GM12801 (cell line): ENCODE measurements around the gene FSHR.

Experiments
- CTCF ChIP-seq: IDR thresholded peaks from one replicate; pipeline ENCODE4 v1.5.1; 2011; ENCODE audit warnings: control low read depth; ENCODE audit not compliant: insufficient read length; ENCODE audit errors: extremely low read depth

The FSHR gene

GRCh38 chr2:49177194-49177593, 22.9 kb upstream of the FSHR start:
- TF ChIP-seq CTCF: no peak

GRCh38 chr2:49175831-49176230, 21.5 kb upstream of the FSHR start:
- no peak for TF ChIP-seq CTCF

GRCh38 chr2:49174750-49175149, 20.4 kb upstream of the FSHR start:
- no peak for TF ChIP-seq CTCF

GRCh38 chr2:49167131-49167530, 12.8 kb upstream of the FSHR start:
- TF ChIP-seq CTCF: no peak

GRCh38 chr2:49165662-49166061, 11.3 kb upstream of the FSHR start:
- TF ChIP-seq CTCF: no peak

GRCh38 chr2:49164729-49165128, 10.4 kb upstream of the FSHR start:
- no peak for TF ChIP-seq CTCF

GRCh38 chr2:49162151-49162550, 7.8 kb upstream of the FSHR start:
- no peak for TF ChIP-seq CTCF

- TF ChIP-seq CTCF: no peak
Measured at GRCh38 chr2:49154891-49155290, 576 bp upstream of the FSHR start.
